Mesenchymal stem cell (in vitro differentiated cells and primary cell): Measurements from ENCODE around the gene PRR7.

Experiments
- DNase-seq: peaks from one replicate; pipeline ENCODE4 v3.0.0-alpha.2; 2013
- H2AFZ ChIP-seq: one replicate; pipeline ENCODE4 v1.6.1; 2013; ENCODE audit warnings: low read depth, mild to moderate bottlenecking, control low read depth, inconsistent platforms, low read length, moderate library complexity
- H2AK5ac ChIP-seq: 2 replicates; pipeline ENCODE4 v1.6.1; 2013; ENCODE audit warnings: low read length, moderate library complexity, mild to moderate bottlenecking, inconsistent platforms; ENCODE audit not compliant: severe bottlenecking
- H2BK120ac ChIP-seq: one replicate; pipeline ENCODE4 v1.6.1; 2013; ENCODE audit warnings: low read depth, mild to moderate bottlenecking, inconsistent platforms, low read length, moderate library complexity
- H2BK12ac ChIP-seq, 2 experiments: one replicate each; pipeline ENCODE4 v1.6.1; 2013; ENCODE audit warnings: inconsistent platforms in 2 of 2, low read length in 2 of 2, mild to moderate bottlenecking in 2 of 2, moderate library complexity in 2 of 2, control low read depth in 1 of 2
- H2BK15ac ChIP-seq: one replicate; pipeline ENCODE4 v1.6.1; 2013; ENCODE audit warnings: mild to moderate bottlenecking, low read depth, inconsistent platforms; ENCODE audit not compliant: poor library complexity, severe bottlenecking
- H2BK5ac ChIP-seq: 2 replicates; pipeline ENCODE4 v1.6.1; 2013; ENCODE audit warnings: low read depth, mild to moderate bottlenecking, low read length, control low read depth, inconsistent platforms; ENCODE audit not compliant: poor library complexity, severe bottlenecking
- H3K14ac ChIP-seq, 2 experiments: one replicate each; pipeline ENCODE4 v1.6.1; 2013; ENCODE audit warnings: inconsistent platforms in 2 of 2, low read length in 2 of 2, control low read depth in 1 of 2, mild to moderate bottlenecking in 1 of 2, moderate library complexity in 1 of 2
- H3K18ac ChIP-seq, 2 experiments: one replicate each; pipeline ENCODE4 v1.6.1; 2013; ENCODE audit warnings: inconsistent platforms in 2 of 2, low read length in 2 of 2, control low read depth in 1 of 2, low read depth in 1 of 2, mild to moderate bottlenecking in 1 of 2
- H3K23ac ChIP-seq, 2 experiments: one replicate each; pipeline ENCODE4 v1.6.1; 2013; ENCODE audit warnings: inconsistent platforms in 2 of 2, low read length in 2 of 2, mild to moderate bottlenecking in 2 of 2, moderate library complexity in 2 of 2, control low read depth in 1 of 2
- H3K27ac ChIP-seq: 2 replicates; pipeline ENCODE4 v1.5.1; 2013; ENCODE audit warnings: mild to moderate bottlenecking, moderate library complexity, low read length, control low read depth, inconsistent platforms; ENCODE audit not compliant: poor library complexity, severe bottlenecking
- H3K27me3 ChIP-seq, 2 experiments: 2 replicates each; pipeline versions ENCODE4 v1.6.1 to v1.7.0; 2013; ENCODE audit warnings: low read length in 2 of 2, mild to moderate bottlenecking in 2 of 2, moderate library complexity in 2 of 2, control low read depth in 1 of 2, inconsistent platforms in 1 of 2; ENCODE audit not compliant: control insufficient read depth in 1 of 2, insufficient read depth in 1 of 2
- H3K36me3 ChIP-seq, 2 experiments: 2 replicates each; pipeline versions ENCODE4 v1.6.1 to v1.7.0; 2013; ENCODE audit warnings: low read length in 2 of 2, control low read depth in 1 of 2, inconsistent platforms in 1 of 2, low read depth in 1 of 2, mild to moderate bottlenecking in 1 of 2; ENCODE audit not compliant: insufficient read depth in 2 of 2, control insufficient read depth in 1 of 2
- H3K4ac ChIP-seq, 2 experiments: one replicate each; pipeline ENCODE4 v1.6.1; 2013; ENCODE audit warnings: inconsistent platforms in 2 of 2, low read length in 2 of 2, mild to moderate bottlenecking in 2 of 2, moderate library complexity in 2 of 2, control low read depth in 1 of 2, low read depth in 1 of 2
- H3K4me1 ChIP-seq: 2 replicates; pipeline ENCODE4 v1.6.1; 2013; ENCODE audit warnings: low read depth, low read length, control low read depth; ENCODE audit not compliant: control insufficient read depth, insufficient read depth
- H3K4me2 ChIP-seq: 2 replicates; pipeline ENCODE4 v1.6.1; 2013; ENCODE audit warnings: low read length, mild to moderate bottlenecking, inconsistent platforms; ENCODE audit not compliant: poor library complexity, severe bottlenecking
- H3K4me3 ChIP-seq, 2 experiments: 2 replicates each; pipeline versions ENCODE4 v1.5.1 to v1.7.0; 2013; ENCODE audit warnings: low read length in 2 of 2, mild to moderate bottlenecking in 2 of 2, control low read depth in 1 of 2, low read depth in 1 of 2; ENCODE audit not compliant: insufficient read depth in 1 of 2
- H3K79me1 ChIP-seq: replicated peaks from 2 replicates; pipeline ENCODE4 v1.6.1; 2013; ENCODE audit warnings: mild to moderate bottlenecking, control low read depth, low read length, inconsistent platforms; ENCODE audit not compliant: poor library complexity, severe bottlenecking
- H3K9ac ChIP-seq: 2 replicates; pipeline ENCODE4 v1.7.0; 2013; ENCODE audit warnings: mild to moderate bottlenecking, low read length, moderate library complexity
- H3K9me3 ChIP-seq: 2 replicates; pipeline ENCODE4 v1.7.0; 2013; ENCODE audit warnings: mild to moderate bottlenecking, low read length; ENCODE audit not compliant: control insufficient read depth
- H4K8ac ChIP-seq: one replicate; pipeline ENCODE4 v1.6.1; 2013; ENCODE audit warnings: inconsistent platforms, mild to moderate bottlenecking, low read length, moderate library complexity
- H4K91ac ChIP-seq: one replicate; pipeline ENCODE4 v1.6.1; 2013; ENCODE audit warnings: mild to moderate bottlenecking, low read length, inconsistent platforms
- WGBS: methylation state at CpG from one replicate; pipeline ENCODE4 v1.1.7; 2013; ENCODE audit warnings: mixed read lengths; 5-methylcytosine and 5-hydroxymethylcytosine counted together

Gene PRR7

GRCh38 chr5:177462021-177462670 lies 15.5 kb downstream of the PRR7 start:
- Histone ChIP-seq H2BK5ac (no peak overlapping the region), H4K8ac (peak overlapping the region; percentile 17), H3K14ac (no peak overlapping the region), H3K27ac (peak overlapping the region; percentile 48), H2BK12ac (no peak overlapping the region), H2BK15ac (no peak overlapping the region), H2AK5ac (no peak overlapping the region), H3K9ac (no peak overlapping the region), H2AFZ (no peak overlapping the region), H3K4me1 (peaks cover 11% of the 10 kb centered on the region), H3K4me3 (no peak overlapping the region), H2BK120ac (no peak overlapping the region), H4K91ac (no peak overlapping the region), H3K4me2 (no peak overlapping the region), H3K36me3 (peaks cover 78 to 79% of the 10 kb centered on the region in 2 experiments), H3K9me3 (no peaks in the 10 kb centered on the region), H3K79me1 (peaks cover 15% of the 10 kb centered on the region), H3K4ac (no peak overlapping the region), H3K18ac (no peak overlapping the region), H3K23ac (no peak overlapping the region), H3K27me3 (no peaks in the 10 kb centered on the region)
- 93% methylated on average over 27 of the region's 27 CpGs for WGBS
- no peak for DNase-seq

GRCh38 chr5:177465044-177465443 lies 18.4 kb downstream of the PRR7 start:
- no peak overlapping the region for H2BK12ac ChIP-seq
- no peak overlapping the region for H4K91ac ChIP-seq
- no peak overlapping the region for H2BK5ac ChIP-seq
- no peak overlapping the region for H3K4ac ChIP-seq
- H2BK15ac ChIP-seq, result no peak overlapping the region
- H3K4me3 ChIP-seq, result no peak overlapping the region
- H3K27ac ChIP-seq, result no peak overlapping the region
- no peaks in the 10 kb centered on the region for H3K9me3 ChIP-seq
- WGBS, result 90% methylated on average over 5 of the region's 11 CpGs
- no peak overlapping the region for H3K4me2 ChIP-seq
- H3K36me3 ChIP-seq, result peaks cover 64 to 79% of the 10 kb centered on the region in 2 experiments
- no peak overlapping the region for H3K14ac ChIP-seq
- no peak for DNase-seq
- H3K27me3 ChIP-seq, result no peaks in the 10 kb centered on the region
- peaks cover 11% of the 10 kb centered on the region for H3K79me1 ChIP-seq
- no peak overlapping the region for H3K18ac ChIP-seq
- H2AK5ac ChIP-seq, result no peak overlapping the region
- no peak overlapping the region for H2BK120ac ChIP-seq
- peaks cover 26% of the 10 kb centered on the region for H3K4me1 ChIP-seq
- no peak overlapping the region for H4K8ac ChIP-seq
- H2AFZ ChIP-seq, result no peak overlapping the region
- H3K23ac ChIP-seq, result no peak overlapping the region
- H3K9ac ChIP-seq, result no peak overlapping the region

GRCh38 chr5:177466861-177467260 lies 20.2 kb downstream of the PRR7 start:
- DNase-seq, result no peak
- Histone ChIP-seq H3K9me3 (no peaks in the 10 kb centered on the region), H3K4me3 (no peak overlapping the region), H3K36me3 (peaks cover 59 to 82% of the 10 kb centered on the region in 2 experiments), H2BK15ac (no peak overlapping the region), H2BK12ac (no peak overlapping the region), H3K9ac (no peak overlapping the region), H2BK5ac (no peak overlapping the region), H3K14ac (no peak overlapping the region), H2AK5ac (no peak overlapping the region), H4K91ac (no peak overlapping the region), H3K4me1 (peaks cover 44% of the 10 kb centered on the region), H2BK120ac (no peak overlapping the region), H3K23ac (no peak overlapping the region), H2AFZ (no peak overlapping the region), H3K18ac (no peak overlapping the region), H3K27ac (no peak overlapping the region), H3K79me1 (peaks cover 9% of the 10 kb centered on the region), H3K4ac (no peak overlapping the region), H3K4me2 (no peak overlapping the region), H4K8ac (no peak overlapping the region), H3K27me3 (no peaks in the 10 kb centered on the region)
- WGBS, result 99% methylated on average over 25 of the region's 25 CpGs

GRCh38 chr5:177467436-177467835 lies 20.8 kb downstream of the PRR7 start:
- Histone ChIP-seq H3K23ac (no peak overlapping the region), H3K18ac (no peak overlapping the region), H3K4me1 (peaks cover 45% of the 10 kb centered on the region), H3K9ac (no peak overlapping the region), H3K4me3 (no peak overlapping the region), H3K14ac (no peak overlapping the region), H3K36me3 (peaks cover 55 to 80% of the 10 kb centered on the region in 2 experiments), H4K8ac (no peak overlapping the region), H2AFZ (no peak overlapping the region), H4K91ac (no peak overlapping the region), H2BK15ac (no peak overlapping the region), H3K9me3 (no peaks in the 10 kb centered on the region), H3K27ac (no peak overlapping the region), H3K79me1 (peaks cover 9% of the 10 kb centered on the region), H2BK5ac (no peak overlapping the region), H3K27me3 (no peaks in the 10 kb centered on the region), H2BK120ac (no peak overlapping the region), H2AK5ac (no peak overlapping the region), H3K4me2 (no peak overlapping the region), H3K4ac (no peak overlapping the region), H2BK12ac (no peak overlapping the region)
- DNase-seq, result no peak
- 97% methylated on average over 31 of the region's 31 CpGs for WGBS
